Measurements from ENCODE around the gene HLA-DQA1. TPM values are rescaled to one million over a fixed set of nuclear protein-coding genes. Genes with fewer than 3 reads are reported as not detected.

The HLA-DQA1 gene
- total and polyA plus RNA-seq, 11 donors, result 1.2 to 154 (median 13.3) TPM; not detected in 1

Other genes starting within 250 kb of the HLA-DQA1 start
- gene BTNL2, start 230.2 kb upstream of the HLA-DQA1 start, total RNA-seq, result not detected
- not detected for gene BTNL2, start 230.2 kb upstream of the HLA-DQA1 start, polyA plus RNA-seq
- 1,000 to 10,000 TPM in 1 of 9 donors, 100 to 1,000 TPM in 2, 10 to 100 TPM in 6; 20.0 to 1,108 (median 87.0) TPM for gene HLA-DRA, start 197.5 kb upstream of the HLA-DQA1 start, total RNA-seq
- 10 to 100 TPM; 57.1 to 65.7 TPM for gene HLA-DRA, start 197.5 kb upstream of the HLA-DQA1 start, polyA plus RNA-seq
- gene HLA-DRB5, start 107.1 kb upstream of the HLA-DQA1 start, total RNA-seq, result 10 to 100 TPM in 8 of 9 donors, 1 to 10 TPM in 1; 1.3 to 93.6 (median 50.7) TPM
- gene HLA-DRB5, start 107.1 kb upstream of the HLA-DQA1 start, polyA plus RNA-seq, result 1 to 10 TPM in 1 of 2 donors, under 1 TPM in 1; 0.38 to 2.7 TPM
- 100 to 1,000 TPM in 3 of 9 donors, 10 to 100 TPM in 6; 12.3 to 404 (median 86.3) TPM for gene HLA-DRB1, start 47.6 kb upstream of the HLA-DQA1 start, total RNA-seq
- gene HLA-DRB1, start 47.6 kb upstream of the HLA-DQA1 start, polyA plus RNA-seq, result 10 to 100 TPM; 32.3 to 76.3 TPM
- gene HLA-DQB1, start 29.3 kb downstream of the HLA-DQA1 start, total RNA-seq, result 10 to 100 TPM in 6 of 9 donors, 1 to 10 TPM in 2, under 1 TPM in 1; 0.38 to 86.5 (median 14.9) TPM
- 10 to 100 TPM; 15.4 to 28.9 TPM for gene HLA-DQB1, start 29.3 kb downstream of the HLA-DQA1 start, polyA plus RNA-seq
- gene HLA-DQA2, start 104.0 kb downstream of the HLA-DQA1 start, total RNA-seq, result 10 to 100 TPM in 2 of 9 donors, 1 to 10 TPM in 1, under 1 TPM in 3, not detected in 3; 0.14 to 34.4 (median 1.6) TPM
- gene HLA-DQA2, start 104.0 kb downstream of the HLA-DQA1 start, polyA plus RNA-seq, result not detected
- 10 to 100 TPM in 1 of 9 donors, 1 to 10 TPM in 3, under 1 TPM in 2, not detected in 3; 0.55 to 26.4 (median 1.5) TPM for gene HLA-DQB2, start 126.1 kb downstream of the HLA-DQA1 start, total RNA-seq
- not detected for gene HLA-DQB2, start 126.1 kb downstream of the HLA-DQA1 start, polyA plus RNA-seq
- 1 to 10 TPM in 1 of 9 donors, under 1 TPM in 6, not detected in 2; 0.25 to 2.7 (median 0.60) TPM for gene HLA-DOB, start 179.6 kb downstream of the HLA-DQA1 start, total RNA-seq
- gene HLA-DOB, start 179.6 kb downstream of the HLA-DQA1 start, polyA plus RNA-seq, result under 1 TPM; 0.30 to 0.76 TPM
- 100 to 1,000 TPM in 1 of 9 donors, 10 to 100 TPM in 6, 1 to 10 TPM in 2; 5.4 to 107 (median 14.9) TPM for gene TAP2, start 201.3 kb downstream of the HLA-DQA1 start, total RNA-seq
- 10 to 100 TPM in 1 of 2 donors, 1 to 10 TPM in 1; 7.7 to 12.0 TPM for gene TAP2, start 201.3 kb downstream of the HLA-DQA1 start, polyA plus RNA-seq
- gene PSMB8, start 206.6 kb downstream of the HLA-DQA1 start, total RNA-seq, result 100 to 1,000 TPM in 1 of 9 donors, 10 to 100 TPM in 8; 11.1 to 115 (median 15.2) TPM
- 10 to 100 TPM; 23.1 to 32.6 TPM for gene PSMB8, start 206.6 kb downstream of the HLA-DQA1 start, polyA plus RNA-seq
- gene TAP1, start 216.3 kb downstream of the HLA-DQA1 start, total RNA-seq, result 100 to 1,000 TPM in 1 of 9 donors, 10 to 100 TPM in 8; 15.1 to 207 (median 20.3) TPM
- gene TAP1, start 216.3 kb downstream of the HLA-DQA1 start, polyA plus RNA-seq, result 10 to 100 TPM; 21.6 to 44.5 TPM
- gene PSMB9, start 216.8 kb downstream of the HLA-DQA1 start, total RNA-seq, result 100 to 1,000 TPM in 1 of 9 donors, 10 to 100 TPM in 7, 1 to 10 TPM in 1; 8.9 to 182 (median 14.6) TPM
- 10 to 100 TPM; 15.7 to 23.3 TPM for gene PSMB9, start 216.8 kb downstream of the HLA-DQA1 start, polyA plus RNA-seq